KG1 (cell line): ENCODE results near the gene MEX3C.

Experiments
- DNase-seq: peaks from one replicate; lab custom pipeline; 2025; lab: John Stamatoyannopoulos, UW

The MEX3C gene

DNA sequence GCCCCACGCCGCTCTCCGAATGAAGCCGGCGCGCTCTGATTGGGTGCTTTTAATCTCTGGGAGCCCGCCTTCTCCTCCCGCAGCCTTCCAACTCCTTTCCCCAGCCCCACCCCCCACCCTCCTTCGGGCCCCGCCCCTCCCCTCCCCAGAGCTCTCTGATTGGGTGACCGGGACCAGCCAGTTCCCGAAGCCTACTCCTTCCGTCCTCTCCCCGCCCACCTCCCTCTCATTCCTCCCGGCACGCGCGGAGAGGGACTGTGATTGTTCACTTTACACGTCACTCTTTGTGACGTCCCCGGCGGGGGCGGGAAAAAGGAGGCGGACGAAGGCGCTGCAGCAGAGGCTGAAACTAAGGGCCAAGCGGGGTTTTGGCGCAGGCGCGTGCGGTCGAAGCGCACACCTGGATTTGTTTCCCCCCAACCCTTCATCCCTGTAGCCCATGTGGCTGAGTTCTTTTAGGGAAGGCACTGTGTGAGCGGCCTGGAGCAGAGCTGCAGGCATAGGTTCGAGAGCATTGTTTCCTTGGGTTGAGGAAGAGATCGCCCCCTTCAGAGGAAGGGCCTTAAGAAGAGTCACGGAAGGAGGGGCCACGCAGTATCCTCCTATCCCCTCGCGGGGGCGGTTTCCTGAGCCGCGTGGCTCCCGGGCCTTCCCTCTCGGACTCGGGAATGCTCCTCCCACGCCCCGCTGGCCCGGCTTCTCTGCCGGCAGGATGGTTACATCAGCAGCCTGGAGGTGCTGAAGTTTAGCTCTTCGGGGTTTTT, at the start of gene MEX3C:
TSS of gene MEX3C (minus strand) at position 21 of the 764 bp plus-strand sequence. CDS start 361 bp downstream, outside the sequence.
- DNase-seq: peak; percentile 99

DNA sequence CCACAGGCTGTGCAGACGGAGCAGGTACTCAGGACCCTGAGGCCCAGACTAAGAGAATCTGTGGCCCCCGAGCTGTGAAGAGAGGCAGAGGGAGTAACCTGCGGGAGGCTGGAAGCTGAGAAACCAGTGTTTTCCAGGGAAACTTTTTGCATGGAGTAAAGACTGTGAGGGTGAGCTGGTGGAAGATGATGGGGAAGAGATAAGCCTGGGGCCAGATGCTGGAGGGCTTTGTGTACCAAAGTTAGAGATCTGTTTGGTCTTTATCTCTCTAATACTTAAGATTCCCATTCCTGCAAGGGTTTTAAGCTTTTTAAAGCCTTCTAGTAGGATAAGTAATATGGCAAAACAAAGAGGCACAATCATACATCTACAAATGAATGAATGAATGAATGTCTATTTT, 43.7 kb upstream of the MEX3C start:
- DNase-seq: no peak

DNA sequence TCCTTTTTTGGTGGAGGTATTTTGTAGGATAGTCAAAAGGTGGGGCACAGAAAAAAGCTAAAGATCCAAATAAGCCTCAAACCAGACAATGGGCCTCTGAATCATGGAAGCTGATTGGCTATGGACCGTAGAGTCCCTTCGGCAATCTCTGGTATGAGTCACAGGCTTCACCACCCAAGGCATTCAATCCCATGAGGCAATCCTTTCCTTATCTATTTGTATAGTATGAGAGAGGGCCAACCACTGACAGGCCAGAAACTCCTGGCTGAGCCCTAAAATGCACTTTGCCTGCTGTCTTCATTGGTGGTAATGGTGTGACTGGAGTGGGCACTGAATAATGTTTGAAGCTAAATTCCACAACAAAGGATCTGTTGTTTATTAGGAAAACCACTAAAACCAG, 38.7 kb upstream of the MEX3C start:
- no peak for DNase-seq

DNA sequence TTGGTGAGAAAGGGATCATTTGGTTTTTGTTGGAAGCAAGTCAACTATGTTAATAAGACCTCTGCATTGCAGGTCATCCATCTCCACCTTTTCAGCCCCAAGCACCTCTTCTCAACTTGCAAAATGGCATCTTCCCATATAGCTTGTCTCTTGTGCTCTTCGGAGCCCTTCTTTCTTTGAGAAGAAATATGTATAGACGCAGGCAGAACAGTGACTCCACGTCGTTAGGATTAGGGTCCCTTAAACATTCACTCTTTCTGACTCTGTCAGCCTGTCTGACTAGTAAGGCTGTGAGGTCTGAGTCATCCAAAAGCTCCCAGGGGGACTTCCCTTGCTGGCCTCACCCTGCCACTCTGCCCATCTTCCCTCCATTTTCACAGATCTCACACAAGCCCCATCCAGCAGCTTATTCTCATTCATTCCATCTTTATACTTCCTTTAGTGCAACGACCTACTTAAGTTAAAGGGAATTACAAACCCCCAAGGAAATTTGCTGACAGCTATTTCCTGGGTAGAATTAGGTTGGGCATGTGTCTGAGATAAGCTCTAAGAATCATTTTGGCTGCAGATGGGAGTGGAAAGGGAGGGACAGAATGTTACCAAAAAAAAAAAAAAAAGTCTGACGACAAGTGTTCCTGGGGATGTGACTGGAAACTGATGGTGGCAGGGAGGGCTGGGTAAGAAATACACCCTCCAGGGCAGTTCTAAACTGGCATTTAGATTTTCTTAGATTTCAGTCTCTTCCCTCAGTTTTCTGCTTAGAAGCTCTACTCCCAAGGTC, 37.7 kb upstream of the MEX3C start:
- DNase-seq: no peak

DNA sequence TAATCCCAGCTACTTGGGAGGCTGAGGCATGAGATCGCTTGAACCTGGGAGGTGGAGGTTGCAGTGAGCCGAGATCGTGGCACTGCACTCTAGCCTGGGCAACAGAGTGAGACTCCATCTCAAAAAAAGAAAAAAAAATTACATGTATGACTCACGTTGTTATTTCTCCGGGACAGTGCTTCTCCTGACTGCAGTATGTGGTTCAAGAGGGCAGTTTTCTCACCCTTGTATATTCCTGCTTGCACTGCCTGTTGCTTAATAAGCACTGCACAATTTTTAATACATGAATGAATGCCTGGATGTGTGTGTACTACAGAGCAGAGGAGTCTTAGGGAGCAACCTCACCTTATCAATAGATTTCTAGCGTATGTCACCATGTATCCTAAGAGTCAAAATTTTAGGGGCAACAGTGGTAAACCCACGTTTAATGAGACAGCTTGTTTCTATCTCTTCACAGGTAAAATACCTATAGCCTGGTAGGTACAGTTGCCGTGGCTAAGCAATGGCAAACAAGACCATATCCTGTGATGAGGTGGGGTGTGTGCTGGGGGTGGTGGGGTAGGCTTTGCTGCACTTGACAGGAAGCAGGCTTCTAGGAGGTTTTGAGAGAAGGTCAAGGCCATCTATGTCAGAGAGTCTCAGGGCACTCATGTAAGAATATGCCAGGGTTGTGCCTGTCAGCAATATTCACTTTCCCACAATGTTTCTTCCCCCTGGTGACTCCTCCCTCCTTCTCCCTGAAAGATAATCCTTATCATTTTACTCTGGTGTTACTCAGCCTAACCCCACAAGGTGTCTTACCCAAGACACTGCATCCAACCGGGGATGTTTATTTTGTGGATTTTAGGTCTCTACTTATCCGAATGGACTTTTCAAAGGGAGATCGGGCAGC, 36.9 kb upstream of the MEX3C start:
- DNase-seq: no peak

DNA sequence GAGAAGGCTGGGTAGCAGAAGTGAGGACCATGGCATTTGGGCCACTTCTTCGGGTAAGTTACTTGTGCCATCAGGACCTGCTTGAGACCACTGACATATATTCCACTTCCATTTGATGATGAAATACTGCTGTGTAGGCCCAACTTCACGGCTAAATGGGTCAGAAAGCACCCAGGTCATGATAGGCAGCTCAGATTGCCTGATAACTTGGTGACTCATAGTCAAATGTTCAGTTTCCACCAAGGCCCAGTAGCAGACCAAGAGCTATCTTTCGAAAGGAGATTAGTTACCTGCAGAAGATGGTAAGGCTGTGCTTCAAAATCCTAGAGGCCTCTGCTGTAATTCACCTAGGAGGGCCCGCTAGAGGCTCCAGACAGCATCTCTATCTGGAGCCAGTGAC, 31.8 kb upstream of the MEX3C start:
- no peak for DNase-seq

DNA sequence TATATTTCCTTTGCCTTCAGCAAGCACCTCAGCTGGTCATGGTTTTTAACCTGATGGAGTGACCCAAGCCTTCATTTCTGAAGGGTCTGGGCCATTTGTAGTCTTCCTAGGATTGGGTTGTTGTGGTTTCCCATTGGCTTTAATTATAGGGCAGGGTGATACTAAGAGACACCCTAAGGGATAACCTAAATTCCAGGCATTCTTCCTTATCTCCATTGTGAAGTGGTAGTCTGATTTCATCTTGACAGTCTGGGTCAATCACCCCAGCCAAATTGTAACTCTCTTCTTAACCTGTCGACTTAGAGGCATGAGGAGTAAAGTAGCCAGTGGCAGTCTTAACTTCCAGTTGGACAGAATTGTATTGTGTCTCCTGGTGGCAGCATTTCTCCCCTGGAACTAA, 30.2 kb upstream of the MEX3C start:
- DNase-seq: no peak

DNA sequence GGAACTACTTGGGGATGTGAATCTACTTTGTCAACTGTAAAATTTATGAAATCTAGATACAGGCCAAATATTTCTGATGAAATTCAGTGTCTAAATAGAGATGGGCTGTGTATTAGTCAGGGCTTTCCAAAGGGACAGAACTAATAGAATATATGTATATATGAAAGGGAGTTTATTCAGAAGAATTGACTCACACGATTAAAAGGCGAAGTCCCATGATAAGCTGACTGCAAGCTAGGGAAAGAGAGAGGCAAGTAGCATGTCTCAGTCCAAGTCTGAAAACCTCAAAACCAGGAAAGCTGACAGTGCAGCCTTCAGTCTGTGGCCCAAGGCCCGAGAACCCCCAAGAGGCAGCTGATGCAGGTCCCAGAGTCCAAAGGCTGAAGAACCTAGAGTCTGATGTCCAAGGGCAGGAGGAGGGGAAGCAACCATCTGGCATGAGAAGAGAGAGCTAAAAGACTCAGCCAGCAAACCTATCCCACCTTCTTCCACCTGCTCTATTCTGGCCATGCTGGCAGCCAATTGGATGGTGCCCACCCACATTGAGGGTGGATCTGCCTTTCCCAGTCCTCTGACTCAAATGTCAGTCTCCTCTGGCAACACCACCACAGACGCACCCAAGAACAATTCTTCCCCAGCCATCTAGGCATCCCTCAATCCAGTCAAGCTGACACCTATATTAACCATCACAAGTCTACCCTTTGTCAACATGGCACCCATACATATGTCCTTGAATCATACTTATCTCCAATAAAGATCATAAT, 29.3 kb upstream of the MEX3C start:
- no peak for DNase-seq

DNA sequence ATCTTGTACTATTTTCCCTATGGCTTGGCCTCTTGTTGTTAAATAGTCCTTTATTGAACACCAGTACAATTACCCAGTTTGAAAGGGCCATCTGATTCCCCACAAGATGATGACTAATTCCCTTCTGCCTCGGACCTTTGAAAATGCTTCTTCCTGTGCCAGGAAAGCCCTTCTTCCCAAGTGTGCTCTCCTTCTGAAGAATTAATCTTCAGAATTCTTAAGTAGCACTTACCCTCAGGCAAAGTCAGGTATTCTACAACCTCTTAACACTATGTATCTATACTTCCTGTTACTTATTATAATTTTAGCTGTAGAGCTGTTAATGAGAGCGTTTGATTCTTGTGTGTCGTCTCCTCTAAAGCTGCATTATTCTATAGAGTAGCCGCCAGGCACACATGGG, 28.6 kb upstream of the MEX3C start:
- no peak for DNase-seq

DNA sequence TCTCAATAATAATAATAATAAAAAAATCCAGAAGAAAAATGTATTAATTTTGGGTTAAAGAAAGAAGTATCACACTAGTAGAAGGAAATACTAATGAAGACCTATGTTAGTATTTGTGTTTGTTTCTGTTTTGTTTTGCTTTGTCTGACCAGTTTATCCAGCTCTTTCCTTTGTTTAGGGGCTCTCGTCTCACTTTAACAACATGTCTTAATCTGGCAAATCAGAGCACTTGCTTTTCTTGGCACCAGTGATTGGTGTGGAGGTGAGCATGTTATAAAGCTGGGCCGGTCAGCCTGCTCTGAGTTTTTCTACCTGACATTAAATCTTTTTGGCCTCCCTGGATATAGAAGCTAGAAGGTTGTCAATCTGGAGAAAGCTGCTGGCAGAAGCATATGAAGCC, 15.1 kb upstream of the MEX3C start:
- DNase-seq: no peak

DNA sequence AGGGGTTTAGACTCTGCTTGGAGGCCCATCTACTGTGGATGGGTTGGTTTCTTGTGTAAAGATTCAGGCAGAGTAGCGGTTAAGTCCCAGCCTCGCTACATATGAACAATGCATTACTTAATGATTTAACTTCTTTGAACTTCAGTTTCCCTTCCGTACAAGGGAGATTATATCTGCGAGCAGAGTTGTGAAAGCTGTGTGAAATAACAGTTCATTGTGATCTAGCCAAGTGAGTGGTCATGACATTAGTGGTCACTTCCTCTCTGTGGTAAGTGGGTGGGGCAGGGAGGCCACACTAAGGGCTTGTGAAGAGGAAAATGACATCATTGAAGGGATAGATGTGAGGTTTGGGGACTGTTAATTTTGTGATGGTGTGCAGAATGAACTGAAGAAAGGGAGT, 14.1 kb upstream of the MEX3C start:
- peak; percentile 38 for DNase-seq

DNA sequence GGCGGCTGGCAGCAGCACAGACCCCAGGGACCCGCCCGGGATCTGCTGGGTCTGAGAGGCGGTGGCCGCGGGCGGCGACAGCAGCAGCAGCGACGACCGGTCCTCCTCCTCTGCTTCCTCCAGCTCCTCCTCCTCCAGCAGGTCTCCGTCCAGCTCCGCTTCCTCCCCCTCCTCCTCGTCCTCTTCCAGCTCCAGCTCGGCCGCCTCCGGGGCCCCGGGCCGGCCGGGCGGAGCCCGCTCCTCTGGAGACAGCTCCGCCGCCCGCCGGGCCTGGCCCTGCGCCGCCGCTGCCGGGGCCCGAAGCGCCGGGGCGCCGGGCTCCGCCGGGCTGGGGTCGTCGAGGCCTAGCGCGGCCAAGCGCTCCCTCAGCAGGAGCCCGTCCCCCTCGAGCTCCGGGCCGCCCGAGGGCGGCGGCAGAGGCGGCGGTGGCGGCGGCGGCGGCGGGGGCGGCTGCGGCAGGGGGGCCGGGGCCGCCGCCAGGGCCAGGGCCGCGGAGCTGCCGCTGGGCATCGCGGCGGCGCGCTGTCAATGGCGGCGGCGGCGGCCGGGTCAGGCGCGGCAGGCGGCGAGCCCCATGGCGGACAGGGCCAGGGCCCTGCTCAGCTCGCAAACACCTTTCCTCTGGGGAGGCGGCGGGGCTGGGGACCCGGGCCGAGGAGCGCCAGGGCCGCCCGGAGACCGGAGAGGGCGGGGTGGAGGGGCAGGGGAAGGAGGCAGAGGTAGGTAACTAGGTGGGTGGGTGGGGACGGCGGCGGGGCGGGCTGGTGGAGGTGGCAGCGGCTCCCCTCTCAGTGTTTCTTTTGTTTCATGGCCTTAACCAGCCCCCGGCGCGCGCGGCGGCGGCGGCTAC, 445 bp downstream of the MEX3C start:
- DNase-seq: no peak

DNA sequence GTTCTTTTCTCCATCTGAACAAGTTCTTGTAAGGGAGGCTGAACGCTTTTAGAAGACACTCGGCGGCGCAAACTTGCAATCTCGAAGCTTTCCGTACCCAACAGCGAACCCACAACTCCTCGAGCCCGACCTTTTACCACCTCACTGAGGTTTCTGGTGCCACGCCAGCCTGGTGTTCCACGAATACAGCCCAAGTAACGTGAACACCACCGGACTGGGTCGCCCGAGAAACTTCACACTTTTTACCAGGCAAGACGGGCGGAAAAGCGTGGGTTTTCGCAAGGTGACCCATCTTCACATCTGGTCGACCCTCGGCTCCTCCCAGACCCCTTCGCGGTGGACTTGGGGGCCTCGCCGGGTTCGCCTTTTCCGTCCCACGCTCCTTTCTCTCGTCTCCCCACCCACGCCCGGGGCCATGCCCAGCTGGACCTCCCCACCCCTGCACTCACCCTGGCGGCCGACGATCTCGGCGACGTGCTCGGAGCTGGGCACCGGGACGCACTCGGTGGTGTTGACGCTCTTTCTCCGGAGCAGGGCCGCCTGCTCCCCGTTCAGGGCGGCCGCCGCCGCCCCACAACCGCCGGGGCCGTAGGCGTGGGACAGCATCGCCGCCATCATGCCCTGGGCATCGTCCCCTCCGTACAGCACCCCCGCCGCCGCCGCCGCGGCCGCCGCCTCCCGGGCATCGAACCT, 1.2 kb downstream of the MEX3C start:
- peak; percentile 15 for DNase-seq

DNA sequence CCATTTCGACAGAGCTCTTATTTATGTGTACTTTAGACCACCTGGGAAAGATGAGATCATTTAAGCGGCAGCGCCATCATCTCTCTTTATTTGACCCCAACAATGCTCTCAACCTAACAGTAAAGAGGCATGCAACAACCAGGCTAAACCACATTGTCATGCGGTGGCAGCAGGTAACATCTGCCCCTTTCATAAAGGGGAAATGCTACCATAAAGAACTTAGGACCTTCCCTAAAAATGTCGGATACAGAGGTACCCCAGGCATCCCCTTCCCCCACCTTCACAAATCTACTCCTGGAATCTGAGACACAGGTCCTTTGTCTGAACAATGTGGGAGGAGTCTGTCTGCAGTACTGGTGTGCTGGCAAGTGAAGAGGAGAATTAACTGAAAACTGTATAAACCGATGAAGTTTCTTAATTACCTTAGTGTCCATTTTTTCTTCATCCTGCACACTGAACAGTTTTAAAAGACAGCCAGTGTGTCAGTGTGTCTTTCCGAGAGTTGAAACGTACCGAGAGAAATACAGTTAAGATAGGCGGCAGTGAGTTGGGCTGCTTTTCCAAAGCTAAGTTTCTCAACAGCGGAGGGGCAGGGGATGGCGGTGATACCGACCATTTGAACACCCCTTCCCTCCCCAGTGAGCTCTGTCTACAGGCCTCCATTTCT, 1.9 kb downstream of the MEX3C start:
- peak; percentile 27 for DNase-seq

DNA sequence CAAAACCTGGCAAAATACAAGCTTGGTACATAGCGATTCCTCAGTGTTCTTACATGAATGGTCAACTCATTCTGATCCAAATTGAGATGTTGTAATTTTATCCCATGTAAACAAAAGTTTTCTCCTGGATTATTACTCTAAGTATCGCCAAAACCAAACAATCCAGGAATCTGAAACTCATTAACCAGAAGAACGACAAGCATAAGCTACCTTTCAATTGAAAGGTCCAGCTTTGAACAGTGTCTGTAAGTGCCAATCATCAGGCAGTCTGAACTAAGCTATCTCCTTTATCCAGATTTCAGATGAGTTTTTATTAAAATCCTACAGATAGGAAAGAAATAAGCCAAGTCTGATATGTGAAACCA, 2.4 kb downstream of the MEX3C start:
- no peak for DNase-seq

DNA sequence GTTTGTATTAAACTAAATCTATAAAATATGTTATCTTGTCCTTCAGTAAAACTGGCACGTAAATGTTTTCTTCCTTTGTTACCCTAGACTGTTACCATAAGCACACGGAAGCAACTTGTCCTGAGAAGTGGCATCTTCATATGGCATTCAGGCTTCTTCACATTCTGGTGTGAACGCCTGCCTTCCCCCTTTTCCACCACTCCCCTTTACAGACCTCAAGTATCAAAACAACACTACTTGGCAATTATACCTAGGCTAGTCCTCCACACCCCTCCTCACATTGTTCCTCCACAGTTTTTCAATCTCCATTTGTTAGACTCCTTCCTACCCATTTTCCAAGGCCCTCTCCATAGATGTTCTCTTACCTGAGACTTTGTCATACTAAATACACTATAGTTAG, 2.9 kb downstream of the MEX3C start:
- no peak for DNase-seq

DNA sequence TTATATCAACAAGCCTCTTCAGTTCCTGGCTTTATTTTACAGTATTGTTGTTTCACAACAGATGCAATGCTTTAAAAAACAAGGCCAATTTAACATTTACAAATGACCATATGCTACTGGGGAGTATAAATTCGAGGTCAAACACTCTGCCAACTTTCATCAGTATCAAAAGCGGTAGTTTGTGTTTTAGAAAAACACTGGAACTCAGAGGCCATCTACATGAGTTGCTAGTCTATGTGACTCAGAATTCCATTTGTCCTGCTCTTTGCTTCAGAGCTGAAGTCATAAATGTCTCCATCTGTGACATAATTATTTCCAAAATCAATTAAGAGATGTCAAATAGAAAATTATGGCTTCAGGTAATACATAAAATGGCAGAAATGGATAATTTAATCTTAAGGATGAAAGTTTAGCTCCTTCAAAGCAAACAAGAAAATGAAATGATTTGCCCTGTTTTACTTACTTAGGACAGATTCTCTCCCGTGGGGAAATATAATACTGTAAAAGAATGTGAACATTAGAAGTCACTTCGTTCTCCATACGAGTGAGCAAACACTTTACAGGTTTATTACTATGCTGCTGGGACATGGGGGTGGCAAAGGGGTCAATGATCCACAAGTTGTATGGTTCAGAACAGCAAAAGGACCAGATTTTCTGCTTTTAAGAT, 3.7 kb downstream of the MEX3C start:
- no peak for DNase-seq

DNA sequence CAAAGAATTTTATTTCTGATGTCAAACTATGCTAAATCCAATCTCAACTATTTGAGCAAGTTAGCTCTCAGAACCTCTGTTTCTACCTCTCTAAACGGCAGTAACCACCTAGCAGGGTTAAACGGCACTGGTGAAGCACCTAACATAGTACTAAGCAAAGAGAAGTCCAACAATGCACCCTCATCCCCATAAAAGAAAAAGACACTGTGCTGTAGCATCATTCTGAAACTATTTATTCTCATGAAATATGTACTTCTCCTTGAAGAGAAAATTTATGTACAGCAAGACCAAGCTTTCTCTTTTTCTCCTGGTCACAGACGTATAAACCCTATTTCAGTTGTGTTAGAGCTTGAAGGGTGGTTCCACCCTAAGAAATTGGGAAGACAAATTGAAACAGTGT, 4.8 kb downstream of the MEX3C start:
- no peak for DNase-seq

DNA sequence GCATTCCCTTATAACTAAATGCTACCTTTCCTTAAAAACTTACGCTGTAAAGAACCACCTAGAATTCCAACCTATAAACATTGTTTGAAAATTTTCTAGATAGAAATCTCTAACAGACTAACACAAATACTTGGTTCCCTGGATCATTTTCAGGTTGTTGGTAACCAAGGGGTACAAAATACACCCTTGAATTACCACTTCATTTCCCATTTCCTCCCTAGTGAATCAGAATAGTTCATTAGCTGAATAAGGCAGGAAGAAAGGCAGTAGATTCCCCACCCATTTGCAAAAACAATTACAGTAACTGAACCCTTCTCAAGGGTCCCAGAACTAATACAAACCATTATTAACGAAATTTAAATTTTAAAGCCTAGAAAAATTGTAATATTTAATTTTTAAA, 5.5 kb downstream of the MEX3C start:
- DNase-seq: no peak
